GM18517 (cell line): ENCODE data around the gene MYH14.

ENCODE experiments used
- ATAC-seq: cut with Tn5 transposase; IDR thresholded peaks from one replicate; pipeline ENCODE4 v1.9.1; 2021; ENCODE audit warnings: mild to moderate bottlenecking, moderate library complexity; ENCODE audit not compliant: unreplicated experiment

Gene MYH14

DNA sequence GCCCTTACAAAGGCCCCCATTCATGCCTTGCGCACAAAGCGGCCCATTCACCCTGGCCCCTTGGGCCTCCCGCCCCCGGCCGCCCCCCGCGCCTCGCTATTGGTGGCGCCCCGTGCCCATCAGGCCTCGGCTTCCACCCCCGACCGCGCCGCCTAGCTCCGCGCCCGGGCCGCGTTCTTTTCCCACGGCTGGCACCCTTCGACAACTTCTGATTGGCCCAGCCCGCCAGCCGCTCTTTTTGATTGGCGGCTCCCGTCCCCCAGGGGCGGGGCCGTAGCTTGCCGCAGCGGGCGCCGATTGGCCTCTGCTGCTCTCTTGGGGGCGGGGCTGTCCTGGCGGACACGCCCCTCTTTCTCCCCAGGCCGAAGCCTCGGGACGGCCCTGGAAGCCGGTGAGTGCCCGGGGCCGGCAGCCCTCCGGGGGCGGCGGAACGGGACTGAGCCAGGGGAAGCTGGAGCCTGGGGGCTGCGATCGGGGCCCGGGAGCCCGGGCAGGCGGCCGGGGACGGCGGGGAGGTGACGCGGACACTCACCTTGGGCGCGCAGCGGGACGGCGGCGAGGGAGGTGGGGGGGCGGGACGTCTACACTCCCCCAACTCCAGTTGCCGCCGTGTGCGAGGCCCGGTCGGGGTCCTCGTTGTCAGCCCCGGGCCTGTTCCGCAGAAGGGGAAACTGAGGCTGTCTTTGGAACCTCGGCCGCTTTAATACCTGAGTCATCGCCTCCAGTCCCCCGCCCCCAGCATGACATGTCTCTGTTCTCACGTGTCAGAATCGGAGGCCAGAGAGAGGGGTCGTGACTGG, at the start of gene MYH14:
Gene MYH14, plus strand, starts transcription at position 342 of the 800 bp plus-strand sequence. CDS start 6,744 bp downstream, outside the sequence.
- no peak for ATAC-seq

GRCh38 chr19:50154529-50154928, 48.9 kb upstream of the MYH14 start:
- ATAC-seq, result no peak

- no peak for ATAC-seq
Measured at GRCh38 chr19:50155520-50156109, 47.8 kb upstream of the MYH14 start.

DNA sequence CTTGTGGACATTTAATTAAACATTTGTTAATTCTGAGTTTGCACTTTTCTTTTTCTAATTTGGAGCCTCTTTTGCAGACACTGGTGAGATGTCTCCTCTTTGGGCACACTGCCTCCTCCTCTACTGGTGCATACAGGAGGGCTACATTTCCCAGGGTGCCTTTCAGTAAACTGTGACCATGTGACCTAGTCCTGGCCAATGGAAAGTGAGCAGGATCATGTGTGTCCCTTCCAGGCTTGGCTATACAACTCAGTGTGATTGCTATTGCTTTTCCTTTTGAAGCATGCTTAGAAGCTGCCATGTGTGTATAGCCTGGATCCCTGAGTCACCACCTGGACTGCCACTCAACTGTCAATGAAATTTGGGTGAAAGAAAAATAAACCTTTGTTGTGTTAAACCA, 44.8 kb upstream of the MYH14 start:
- no peak for ATAC-seq

GRCh38 chr19:50159078-50159477, 44.3 kb upstream of the MYH14 start:
- no peak for ATAC-seq

GRCh38 chr19:50162988-50163387, 40.4 kb upstream of the MYH14 start, which contains the start of gene IZUMO2:
Gene IZUMO2, minus strand, starts transcription at chr19:50163281. Its CDS starts 87 bp downstream, at chr19:50163194.
- ATAC-seq, result no peak

GRCh38 chr19:50167314-50167721, 36.1 kb upstream of the MYH14 start:
- no peak for ATAC-seq

- ATAC-seq, result no peak
Measured at GRCh38 chr19:50171752-50172151, 31.7 kb upstream of the MYH14 start.

GRCh38 chr19:50172726-50173125, 30.7 kb upstream of the MYH14 start:
- no peak for ATAC-seq

DNA sequence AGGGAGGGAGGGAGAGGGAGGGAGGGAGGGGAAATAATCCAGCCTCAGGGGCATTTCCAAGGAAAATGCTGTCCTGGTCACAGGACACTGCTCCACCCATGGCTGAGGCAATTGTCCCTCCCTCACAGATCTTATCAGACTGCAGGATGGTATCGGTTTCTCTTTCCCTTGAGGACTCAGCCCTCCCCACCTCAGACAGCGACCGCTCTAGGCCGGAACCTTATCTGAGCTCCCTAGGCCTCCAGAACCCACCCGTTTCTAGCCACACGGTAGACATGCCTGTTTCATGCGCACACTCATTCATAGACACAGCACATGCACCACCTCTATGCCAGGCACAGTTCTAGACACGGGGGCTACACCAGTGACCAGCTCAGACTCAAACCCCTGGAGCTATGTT, 30.3 kb upstream of the MYH14 start:
- no peak for ATAC-seq

DNA sequence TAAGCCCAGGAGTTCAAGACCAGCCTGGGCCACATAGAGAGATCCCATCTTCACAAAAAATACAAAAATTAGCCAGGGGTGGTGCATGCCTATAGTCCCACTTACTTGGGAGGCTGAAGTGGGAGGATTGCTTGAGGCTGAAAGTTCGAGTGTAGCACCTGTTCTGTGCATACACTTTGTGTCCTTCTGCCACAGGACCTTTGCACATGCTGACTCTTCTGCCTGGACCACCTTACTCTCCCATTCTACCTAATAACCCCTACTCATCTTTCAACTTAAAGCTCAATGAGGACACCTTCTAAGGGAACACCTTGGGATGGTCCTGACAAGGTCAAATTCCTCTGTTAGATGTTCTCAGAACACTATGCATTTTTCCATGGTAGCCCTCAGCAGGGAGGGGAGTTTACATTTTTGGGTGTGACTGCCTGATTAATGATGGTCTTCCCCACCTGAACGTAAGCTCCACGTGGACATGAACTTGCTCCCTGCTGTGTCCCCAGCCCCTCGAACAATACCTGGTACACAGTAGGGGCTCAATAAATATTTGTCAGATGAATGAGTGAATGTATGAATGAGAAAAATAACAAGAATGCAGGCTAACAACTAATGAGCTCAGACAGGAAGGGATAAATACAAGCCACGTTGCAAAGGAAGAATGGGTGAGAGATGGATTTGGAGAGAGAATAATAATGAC, 29.2 kb upstream of the MYH14 start:
- ATAC-seq, result no peak

- no peak for ATAC-seq
Measured at GRCh38 chr19:50175924-50176323, 27.5 kb upstream of the MYH14 start.

DNA sequence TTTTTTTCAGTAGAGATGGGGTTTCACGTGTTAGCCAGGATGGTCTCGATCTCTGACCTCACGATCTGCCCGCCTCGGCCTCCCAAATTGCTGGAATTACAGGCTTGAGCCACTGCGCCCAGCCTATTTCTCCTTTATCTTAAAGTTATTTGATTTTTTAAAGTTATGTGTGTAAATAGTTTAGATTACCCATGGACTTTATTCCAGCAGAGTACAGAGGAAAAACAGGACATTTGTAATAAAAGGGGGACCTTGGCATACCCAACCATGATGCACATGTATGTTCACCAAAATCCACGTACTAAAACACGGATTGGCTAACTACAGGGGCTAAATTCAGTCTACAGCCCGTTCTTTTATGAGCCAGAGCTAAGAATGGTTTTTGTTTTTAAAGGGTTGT, 26.6 kb upstream of the MYH14 start:
- no peak for ATAC-seq

GRCh38 chr19:50178320-50178719, 25.1 kb upstream of the MYH14 start:
- ATAC-seq, result no peak

- no peak for ATAC-seq
Measured at GRCh38 chr19:50178859-50179537, 24.4 kb upstream of the MYH14 start.

- ATAC-seq, result no peak
Measured at GRCh38 chr19:50181121-50181520, 22.3 kb upstream of the MYH14 start.

DNA sequence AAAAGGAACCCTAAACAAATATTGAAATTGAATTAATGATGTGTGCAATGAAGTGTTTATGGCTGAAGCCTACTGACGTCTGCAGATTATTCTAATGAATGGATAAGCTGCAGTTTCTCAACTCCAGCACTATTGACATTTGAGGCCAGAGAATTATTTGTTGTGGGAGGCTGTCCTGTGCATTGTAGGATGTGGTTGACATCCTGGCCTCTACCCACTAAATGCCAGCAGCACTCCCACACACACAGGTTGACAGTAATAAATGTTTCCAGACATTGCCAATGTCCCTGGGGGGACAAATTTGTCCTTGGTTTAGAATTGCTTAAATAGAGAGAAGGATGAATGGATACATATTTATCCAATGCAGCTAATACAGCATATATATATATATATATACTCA, 19.2 kb upstream of the MYH14 start:
- ATAC-seq, result no peak

DNA sequence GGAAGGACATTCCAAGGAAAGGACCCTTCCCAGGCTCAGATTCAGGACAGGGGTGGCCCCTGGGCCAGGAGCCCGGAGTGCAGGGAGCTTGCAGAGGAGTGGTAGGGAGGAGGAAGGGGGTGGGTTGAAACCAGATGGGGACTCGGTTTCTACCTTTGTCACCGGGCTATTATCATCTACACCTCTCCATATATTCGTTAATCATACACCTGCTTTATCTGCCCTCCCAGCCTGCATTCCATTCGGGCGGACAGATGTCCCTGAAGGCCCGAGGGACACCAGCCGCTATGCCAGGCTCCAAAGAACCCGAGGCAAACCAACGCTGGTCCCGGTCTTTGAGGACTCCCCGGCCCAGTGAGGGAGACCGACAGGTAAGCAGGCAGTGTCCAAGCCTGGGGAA, 15.5 kb upstream of the MYH14 start:
- ATAC-seq, result no peak

- no peak for ATAC-seq
Measured at GRCh38 chr19:50189331-50189730, 14.1 kb upstream of the MYH14 start.

DNA sequence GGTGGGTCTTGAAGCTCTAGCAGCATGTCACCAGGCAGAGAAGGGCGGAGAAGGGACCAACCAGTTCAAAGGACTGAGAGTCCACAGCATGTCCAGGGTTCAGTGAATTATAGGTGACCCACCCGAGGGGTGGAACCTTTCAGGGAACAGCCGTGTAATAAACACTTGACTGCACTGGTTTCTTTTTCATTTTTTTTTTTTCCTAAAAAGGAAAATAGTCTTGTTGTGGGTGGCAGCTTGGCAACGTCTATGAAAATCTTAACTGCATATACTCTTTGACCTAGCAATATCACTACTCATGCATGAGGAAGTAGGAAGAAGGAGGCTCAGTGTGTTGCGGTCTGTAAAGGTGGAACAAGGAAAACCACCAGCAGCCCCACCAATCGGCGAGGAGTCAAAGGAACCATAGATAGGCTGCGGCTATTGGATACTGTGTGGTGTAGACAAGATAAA, 13.0 kb upstream of the MYH14 start:
- ATAC-seq, result no peak

- ATAC-seq, result no peak
Measured at GRCh38 chr19:50191216-50191615, 12.2 kb upstream of the MYH14 start.
